Activated CD8-positive, alpha-beta memory T cell treated with anti-CD3 and anti-CD28 coated beads, Interleukin-2, amount 50 U/mL, for 1 hour (primary cell): ENCODE measurements around the gene ARF3.
"Not testable (repeated sequence)": the region's sequence is repeated elsewhere in the genome, so short reads cannot be mapped to it uniquely, and the experiment has no call there.

ENCODE experiments used
- DNase-seq: peaks from one replicate; pipeline ENCODE4 v3.0.0-alpha.2; 2020; ENCODE audit errors: extremely low read depth

Gene ARF3

DNA sequence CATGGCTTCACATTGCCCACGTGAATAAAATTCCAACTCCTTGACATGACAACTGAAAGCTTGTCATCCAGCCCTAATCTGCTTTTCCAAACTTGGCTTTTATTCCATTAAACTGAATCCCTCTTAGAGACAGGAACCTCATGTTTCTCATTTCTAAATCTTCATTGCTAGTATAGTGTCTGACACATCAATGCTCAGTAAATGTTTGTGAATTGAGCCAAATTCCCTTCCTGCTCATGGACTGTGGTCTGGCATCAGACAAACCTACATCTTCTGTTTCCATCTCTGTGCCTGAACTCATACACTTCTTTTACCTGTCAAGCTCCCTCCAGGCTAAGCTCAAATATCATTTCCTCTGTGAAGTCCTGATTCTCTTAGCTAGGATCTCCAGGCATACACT lies 27.7 kb downstream of the ARF3 start:
- no peak for DNase-seq

DNA sequence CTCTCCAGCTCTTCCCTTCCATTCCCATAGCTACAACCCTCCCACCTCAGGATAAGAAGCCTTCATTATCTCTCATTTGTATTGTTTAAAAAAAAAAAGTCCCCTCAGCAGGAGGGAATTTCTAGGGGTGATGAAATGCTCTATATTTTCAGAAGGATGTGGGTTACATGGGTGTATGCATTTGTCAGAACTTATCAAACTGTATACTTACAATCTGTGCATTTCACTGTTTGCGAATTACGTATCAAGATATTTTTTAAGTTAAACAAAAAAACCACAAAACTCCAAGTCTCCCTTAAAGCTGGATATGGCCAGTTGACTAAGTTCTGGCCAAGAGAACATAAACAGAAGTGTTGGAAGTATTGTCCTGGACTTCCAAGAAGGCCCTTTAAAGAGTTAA lies 30.0 kb downstream of the ARF3 start:
- DNase-seq = no peak

DNA sequence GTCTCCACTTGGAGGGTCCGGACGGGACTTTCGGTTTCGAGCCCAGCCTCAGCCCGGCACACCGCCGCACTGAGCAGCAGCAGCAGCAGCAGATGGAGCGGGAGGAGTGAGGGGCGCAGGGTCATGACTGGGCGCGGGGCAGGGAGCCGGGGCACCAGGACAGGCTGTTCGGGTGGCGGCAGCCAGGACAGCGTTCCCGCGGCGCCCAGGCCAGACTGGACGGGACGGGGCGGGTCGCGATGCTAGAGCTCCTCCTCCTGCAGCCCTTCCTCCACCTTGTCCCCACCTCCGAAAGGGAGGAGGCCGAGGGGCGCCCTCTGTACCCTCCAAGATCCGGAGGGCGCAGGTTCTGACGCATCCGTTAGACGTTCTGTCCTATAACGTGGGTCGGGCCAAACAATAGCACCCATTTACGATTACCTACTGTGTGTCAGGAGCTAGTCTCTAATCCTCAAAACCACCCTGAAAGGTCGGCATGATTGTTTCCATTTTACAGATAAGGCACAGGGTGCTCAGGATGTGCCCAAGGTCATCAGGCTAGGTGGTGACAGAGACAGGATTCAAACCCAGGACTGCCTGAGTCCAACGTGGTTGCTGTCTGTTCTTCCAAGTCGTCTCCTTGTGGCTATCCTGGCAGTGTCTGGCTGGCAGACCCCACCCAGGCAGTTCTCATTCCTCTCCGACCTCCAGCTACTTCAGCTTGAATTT lies 31.8 kb downstream of the ARF3 start, which contains the start of gene FKBP11:
Gene FKBP11, minus strand, starts transcription at position 189 of the 708 bp plus-strand sequence. Its CDS starts 64 bp downstream, at position 125.
- DNase-seq = peak; percentile 70

DNA sequence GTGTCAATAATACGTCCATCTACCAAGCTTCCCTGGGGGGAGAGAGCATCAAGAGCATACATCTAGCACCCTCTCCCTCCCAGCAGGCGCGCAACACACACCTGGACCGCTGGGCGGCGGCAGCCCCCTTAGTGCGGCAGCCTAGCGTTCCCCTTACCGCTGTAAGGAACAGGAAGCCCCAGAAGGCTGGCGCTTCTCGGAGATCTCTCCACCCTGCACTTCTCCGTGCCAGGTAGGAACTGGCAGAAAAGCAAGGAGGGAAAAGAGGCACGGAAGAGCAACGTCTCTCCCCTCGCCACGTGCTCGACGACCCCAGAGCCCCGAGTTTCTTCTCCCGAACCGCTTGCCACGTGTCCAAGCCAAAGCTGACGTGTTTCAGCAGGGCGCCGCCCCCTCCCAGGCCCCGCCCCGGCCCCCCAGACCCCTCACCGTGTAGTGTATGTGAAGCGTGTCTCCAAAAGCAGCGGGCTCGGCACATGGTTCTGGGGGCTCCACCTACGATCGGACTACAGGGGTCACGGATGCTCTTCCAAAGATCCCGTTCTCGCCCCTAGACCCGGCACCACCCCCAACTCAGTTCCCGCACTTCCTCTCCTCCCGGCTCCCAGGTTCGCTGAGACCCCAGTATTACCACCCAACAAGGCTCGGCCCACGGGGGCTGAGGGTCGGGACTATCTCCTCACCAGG lies 32.5 kb downstream of the ARF3 start:
- DNase-seq = peak; percentile 51

DNA sequence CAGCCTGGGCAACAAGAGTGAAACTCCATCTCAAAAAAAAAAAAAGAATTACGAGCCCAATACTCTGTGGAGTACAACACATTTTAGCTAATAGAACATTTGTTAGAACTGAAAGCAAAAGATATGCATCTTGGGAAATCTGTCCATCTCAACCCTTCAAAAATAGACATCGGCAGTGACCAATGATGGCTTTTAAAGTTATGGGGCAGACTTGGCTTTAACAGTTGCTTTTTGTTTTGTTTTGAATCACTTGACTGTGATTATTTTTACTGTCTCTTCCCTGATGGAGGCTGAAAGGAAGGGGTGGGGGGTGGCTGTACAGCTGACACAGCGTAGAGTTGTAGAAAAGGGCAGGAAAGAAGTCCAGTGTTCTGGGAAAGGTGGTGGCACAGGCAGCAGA lies 34.2 kb downstream of the ARF3 start:
- DNase-seq = no peak

DNA sequence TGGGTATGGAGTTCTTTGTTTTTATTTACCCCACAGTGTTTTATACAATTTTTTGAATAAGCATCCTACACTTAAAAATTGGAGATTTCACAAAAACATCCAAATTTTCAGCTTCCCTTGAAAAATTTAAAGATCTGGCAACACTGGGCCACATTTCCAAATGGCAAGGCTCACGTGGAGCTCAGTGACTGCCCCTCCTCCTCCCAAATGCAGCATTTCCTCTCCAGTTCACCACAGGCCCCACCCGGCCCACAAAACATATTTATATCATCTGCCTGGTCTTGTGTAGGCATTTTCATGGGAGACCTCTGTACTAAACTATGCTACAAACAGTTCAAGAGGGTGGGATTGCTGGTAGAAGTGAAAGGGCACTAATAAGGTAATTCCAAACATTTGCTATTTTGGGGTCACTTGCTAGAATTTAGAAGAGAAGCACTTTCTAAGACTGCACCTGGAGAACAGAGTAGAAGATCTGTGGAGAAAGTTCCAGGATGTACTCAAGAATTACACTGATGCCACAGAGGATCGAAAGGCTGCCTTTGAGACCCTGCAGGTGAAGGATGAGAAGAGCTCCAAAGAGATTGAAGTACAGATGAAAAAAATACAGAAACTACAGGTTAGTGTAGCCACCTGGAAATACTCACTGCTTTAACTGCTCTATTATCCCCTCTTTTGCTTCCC lies 39.3 kb downstream of the ARF3 start:
- DNase-seq = no peak

DNA sequence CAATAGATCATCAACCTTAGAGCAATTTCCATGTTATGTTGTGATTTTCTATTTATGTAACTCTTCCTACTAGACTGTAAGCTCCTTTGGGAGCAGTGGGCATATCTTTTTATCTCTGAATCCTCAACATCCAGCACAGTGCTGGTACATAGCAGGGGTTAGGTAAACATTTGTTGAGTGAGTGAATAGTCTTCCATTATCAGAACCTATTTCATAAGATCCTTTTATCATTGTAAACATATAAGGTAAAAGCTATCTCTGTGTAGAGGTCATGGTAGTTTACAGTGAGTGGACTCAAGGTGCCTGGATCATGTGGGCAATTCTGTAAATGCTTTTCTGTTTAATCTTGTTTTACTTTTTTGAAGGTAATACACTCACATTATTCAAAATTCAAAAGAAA lies 47.1 kb downstream of the ARF3 start:
- DNase-seq = no peak

DNA sequence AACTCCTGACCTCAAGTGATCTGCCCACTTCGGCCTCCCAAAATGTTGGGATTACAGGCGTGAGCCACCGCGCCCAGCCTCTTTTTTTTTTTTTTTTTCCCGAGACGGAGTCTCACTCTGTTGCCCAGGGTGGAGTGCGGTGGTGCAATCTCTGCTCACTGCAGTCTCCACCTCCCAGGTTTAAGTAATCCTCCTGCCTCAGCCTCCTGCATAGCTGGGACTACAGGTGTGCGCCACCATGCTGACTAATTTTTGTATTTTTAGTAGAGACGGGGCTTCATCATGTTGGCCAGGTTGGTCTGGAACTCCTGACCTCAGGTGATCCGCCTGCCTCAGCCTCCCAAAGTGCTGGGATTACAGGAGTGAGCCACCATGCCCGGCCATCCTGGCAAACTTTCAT lies 47.6 kb downstream of the ARF3 start:
- not testable (repeated sequence) for DNase-seq

DNA sequence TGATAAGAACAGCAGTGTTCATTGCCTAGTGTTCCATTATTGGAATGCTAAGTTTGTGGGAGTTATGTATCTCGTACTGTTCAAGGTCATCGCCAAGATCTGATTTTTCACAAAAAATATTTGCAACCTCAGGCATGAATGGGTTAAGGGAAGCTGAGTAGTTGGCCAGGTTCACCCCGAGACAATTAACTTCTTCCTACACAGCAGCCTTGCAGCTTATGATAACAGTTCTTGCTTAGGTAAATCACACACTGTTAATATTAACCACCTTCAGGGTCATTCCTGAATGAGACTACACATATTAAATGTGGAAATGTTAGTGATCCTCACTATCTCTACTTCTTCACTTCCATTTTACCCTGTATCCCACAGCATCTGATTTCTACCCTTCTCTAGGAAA lies 50.0 kb downstream of the ARF3 start:
- DNase-seq = no peak

DNA sequence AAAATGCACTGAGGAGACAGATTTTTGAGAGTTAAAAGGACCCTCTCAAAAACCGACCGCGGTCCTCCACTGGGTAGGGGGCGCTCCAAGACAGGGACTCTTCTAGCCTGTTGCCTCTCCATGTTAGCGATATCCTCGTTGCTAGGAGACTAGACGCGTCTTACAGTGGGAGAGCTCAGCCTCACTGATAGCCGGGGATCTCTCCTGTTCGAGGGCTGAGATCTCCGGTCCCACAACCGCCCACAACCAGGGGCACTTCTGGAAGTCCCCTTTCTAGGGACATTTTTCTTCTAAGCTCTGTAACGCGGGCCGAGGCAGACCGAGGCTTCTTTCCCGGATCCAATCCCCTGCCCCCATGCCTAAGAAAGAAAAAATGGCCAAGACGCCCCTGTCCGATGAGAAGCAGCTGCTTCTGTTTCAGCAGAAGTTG lies 53.3 kb downstream of the ARF3 start:
- peak; percentile 76 for DNase-seq

DNA sequence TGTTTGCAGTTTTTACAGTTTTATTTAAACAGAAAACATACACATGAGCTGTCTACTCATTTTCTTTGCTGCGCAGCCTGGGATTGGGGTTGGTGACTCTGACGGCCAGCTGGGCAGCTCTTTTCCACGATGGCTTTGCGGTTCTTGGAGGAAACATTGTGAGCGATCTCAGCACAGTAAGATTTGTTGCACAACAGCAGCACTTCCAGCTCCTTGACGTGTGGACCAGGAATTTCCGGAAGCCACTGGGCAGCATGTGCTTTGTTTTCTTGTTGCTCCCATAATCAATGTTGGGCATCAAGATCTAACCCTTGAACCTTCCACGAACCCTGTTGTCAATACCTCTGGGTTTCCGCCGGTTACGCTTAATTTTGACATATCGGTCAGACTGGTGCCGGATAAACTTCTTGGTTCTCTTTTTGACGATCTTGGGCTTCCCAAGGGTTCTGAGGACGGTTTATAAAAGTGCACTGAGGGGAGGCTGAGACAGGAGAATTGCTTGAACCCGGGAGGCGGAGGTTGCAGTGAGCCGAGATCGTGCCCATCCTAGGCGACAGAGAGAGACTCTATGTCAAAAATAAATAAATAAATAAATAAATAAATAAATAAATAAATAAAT lies 53.8 kb downstream of the ARF3 start:
- DNase-seq = no peak

DNA sequence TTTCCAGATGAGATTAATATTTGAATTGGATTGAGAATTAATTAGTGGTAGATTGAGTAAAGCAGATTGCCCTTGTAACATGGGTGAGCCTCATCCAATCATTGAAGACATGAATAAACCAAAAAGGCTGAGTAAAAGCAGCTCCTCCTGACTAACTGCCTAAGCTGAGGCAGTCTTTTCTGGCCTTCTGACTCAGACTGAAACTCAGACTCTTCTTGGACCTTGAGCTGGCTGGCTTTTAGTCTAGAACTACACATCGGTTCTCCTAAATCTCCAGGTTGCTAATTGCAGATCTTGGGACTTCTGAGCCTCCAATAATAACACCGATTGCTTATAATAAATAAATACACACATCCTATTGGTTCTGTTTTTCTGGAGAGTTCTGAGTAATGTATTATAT lies 56.0 kb downstream of the ARF3 start:
- DNase-seq = no peak

DNA sequence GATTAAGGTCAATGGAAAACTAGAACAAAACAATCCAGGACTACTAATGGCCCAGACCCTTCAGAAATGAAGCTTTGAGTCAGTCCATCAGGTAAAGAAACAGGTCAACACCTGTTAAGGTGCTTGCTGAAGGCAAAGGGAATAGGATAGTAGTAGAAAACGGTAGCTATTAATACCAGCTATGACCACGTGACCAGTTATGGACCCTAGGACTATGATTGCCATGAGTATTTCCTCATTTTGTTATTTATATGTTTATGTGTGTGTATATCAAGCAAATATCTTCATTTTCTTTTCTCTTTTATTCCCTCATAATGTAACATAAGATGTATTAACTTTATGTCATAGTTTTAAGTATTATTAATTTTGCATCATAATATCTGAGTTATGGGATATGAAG lies 57.6 kb downstream of the ARF3 start:
- no peak for DNase-seq

DNA sequence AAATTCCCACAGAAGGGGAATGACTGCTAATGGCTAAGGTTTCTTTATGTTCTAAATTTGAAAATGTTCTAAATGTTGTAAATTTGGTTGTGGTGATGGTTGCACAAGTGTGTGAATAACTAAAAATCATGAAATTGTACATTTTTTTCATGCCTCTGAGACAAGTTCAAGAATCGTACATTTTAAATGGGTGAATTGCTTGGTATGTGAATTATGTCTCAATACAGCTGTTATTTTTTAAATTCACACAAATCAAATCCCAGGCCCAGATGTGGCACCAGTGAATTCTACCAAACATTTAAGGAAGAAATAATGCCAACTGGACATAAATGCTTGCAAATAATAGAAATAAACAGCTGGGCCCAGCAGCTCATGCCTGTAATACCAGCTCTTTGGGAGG lies 63.0 kb downstream of the ARF3 start:
- DNase-seq = no peak

DNA sequence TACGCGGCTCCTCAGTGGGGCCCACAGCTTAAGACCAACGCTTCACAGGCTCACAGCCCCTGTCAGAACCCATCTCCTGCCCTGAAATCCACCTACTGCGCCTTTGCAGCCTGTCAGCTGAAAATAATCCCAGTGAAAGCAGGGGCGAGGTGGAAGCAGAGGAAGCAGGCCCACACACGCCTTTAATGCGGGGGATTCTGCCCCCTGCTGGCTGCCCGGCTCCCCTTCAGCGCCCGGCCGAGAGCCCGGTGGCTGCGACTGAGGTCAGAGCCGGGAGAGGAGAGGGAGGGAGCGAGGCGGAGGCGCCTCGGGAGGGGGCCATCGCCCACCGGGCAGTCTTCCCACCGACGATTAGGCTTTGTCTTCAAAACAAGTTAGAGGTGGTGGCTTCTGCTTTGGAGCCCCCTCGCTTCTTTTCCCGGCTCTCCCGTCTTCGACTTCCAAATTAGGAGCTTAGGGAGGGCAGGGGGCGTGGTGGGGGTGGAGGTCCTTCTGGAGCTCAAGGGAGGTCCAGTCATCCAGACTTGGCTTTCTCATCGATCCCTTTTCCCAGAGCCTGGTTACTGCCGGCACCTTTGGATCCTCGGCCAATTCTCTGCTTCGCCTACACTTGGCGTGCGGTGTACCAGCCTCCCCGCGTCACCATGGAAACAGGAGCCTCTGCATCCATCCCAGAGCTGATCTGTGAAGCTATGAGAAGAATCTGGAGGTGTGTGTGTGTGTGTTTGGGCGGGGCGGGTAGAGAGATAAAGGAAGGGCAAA lies 66.4 kb downstream of the ARF3 start:
- DNase-seq = peak; percentile 26

DNA sequence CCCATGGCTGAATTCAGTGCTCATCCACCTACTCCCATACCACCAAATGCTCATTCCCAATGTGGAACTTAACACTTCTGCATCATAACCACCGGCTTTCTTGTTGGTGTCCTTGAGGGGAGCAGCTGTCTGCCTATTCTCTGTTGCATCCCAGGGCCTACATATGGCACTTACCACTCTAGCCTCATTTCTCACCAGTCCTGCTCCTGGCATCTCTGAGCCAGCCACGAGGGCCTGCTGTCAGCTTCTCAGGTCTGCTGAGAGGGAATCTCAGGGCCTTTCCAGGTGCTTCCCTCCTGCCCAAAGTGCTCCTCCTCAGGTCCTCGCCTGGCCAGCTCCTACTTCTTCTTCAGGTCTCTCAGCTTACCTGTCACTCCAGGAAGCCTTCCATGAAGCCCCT lies 67.6 kb downstream of the ARF3 start:
- DNase-seq = no peak
